HG02798 (cell line): ENCODE results near the gene DAAM2.

Source experiments
- ATAC-seq: cut with Tn5 transposase; IDR thresholded peaks from one replicate; pipeline ENCODE4 v1.9.1; 2021; ENCODE audit warnings: mild to moderate bottlenecking; ENCODE audit not compliant: unreplicated experiment, poor library complexity

The DAAM2 gene

GRCh38 chr6:39945626-39946025, 153.4 kb downstream of the DAAM2 start:
- ATAC-seq: no peak

- ATAC-seq: no peak
These were observed 155.5 kb downstream of the DAAM2 start for GRCh38 chr6:39947611-39948068.

- no peak for ATAC-seq
These were observed 156.1 kb downstream of the DAAM2 start for GRCh38 chr6:39948199-39948791.

GRCh38 chr6:39950125-39950720, 158.0 kb downstream of the DAAM2 start:
- ATAC-seq: no peak

GRCh38 chr6:39951191-39951590, 159.0 kb downstream of the DAAM2 start:
- no peak for ATAC-seq

- no peak for ATAC-seq
These were observed 159.5 kb downstream of the DAAM2 start for GRCh38 chr6:39951716-39952115.

GRCh38 chr6:39952167-39952566, 160.0 kb downstream of the DAAM2 start:
- ATAC-seq: no peak

- no peak for ATAC-seq
These were observed 161.0 kb downstream of the DAAM2 start for GRCh38 chr6:39953076-39953618.
